ENCODE measurements around the gene CCDC144A. TPM values are rescaled to one million over a fixed set of nuclear protein-coding genes. Genes with fewer than 3 reads are reported as not detected.
"Not testable (repeated sequence)": the region's sequence is repeated elsewhere in the genome, so short reads cannot be mapped to it uniquely, and the experiment has no call there.

The CCDC144A gene
- polyA plus RNA-seq, 3 donors: 1.4 to 6.6 (median 3.9) TPM

DNA sequence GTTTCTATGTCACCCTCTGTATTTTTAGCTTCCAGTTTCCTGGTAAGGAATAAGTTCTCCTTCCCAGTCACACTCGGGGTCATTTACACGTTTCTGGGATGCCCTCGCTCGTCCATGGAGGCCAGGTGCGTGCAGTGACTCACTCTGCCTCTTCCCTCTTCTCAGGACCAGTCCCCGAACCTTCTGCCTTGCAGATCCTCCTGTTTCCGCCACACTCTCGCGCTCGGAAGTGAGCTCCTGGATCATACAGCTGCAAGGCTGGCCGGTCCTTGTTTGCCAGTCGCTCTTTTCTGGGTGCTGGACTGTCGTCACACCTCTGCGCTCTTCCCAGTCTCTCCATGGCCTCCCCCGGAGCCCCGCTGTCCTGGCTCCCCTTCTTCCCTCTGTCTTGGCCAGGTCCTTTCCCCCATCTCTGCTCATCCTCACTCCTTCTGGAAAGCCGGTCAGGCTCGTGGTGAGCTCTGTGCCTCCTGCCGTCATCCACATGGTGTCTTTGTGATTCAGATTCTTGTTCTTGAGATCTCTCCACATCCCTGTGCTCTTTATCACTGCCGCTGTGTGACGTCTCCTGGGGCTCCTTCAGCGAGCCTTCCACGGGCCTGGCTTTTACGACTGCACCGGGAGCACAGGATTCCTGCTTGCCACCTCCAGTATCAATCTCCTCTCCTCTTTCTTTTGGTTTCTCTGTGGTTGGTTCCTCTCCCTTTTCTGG, 55.6 kb downstream of the CCDC144A start:
- not testable (repeated sequence) for DNase-seq (ENCODE audit: extremely low read depth in 1 of 11, low read depth in 9 of 11, low spot score in 4 of 11)

DNA sequence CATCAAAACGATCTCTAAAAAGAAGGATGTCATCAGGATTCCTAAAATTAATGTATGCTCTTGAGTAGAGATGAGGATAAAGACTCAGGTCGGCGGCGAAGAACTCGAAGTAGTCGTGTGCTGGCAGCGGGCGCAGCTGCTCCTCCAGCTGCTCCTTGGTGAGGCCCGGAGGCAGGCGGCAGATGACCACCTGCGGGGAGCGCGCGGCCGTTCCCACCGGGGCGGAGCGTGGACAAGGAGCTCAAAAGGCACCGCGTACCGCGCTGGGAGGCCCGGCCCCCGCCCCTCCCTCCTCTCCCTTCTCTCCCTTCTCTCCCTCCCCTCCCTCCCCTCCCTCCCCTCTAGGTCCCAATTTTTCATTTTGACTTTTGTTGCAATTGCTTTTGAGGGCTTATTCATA, 56.5 kb downstream of the CCDC144A start:
- not testable (repeated sequence) for DNase-seq (ENCODE audit: extremely low read depth in 1 of 11, low read depth in 9 of 11, low spot score in 4 of 11)

DNA sequence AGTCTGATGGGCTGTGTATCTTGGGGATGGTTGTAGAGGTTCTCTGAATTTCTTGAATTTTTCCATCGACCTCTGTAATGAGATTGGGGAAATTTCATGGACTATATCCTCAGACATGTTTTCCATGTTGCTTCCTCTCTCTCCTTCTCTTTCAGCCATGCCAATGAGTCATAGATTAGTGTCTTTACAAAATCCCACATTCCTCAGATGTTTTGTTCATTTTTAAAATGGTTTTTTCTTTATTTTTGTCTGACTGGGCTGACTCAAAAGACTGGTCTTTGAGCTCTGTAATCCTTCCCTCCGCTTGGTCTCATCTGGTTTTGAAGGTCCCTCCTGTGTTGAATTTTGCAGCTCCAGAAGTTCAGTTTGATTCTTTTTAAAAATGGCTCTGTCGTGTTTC, 60.5 kb downstream of the CCDC144A start:
- not testable (repeated sequence) for DNase-seq (ENCODE audit: extremely low read depth in 1 of 11, low read depth in 9 of 11, low spot score in 4 of 11)

DNA sequence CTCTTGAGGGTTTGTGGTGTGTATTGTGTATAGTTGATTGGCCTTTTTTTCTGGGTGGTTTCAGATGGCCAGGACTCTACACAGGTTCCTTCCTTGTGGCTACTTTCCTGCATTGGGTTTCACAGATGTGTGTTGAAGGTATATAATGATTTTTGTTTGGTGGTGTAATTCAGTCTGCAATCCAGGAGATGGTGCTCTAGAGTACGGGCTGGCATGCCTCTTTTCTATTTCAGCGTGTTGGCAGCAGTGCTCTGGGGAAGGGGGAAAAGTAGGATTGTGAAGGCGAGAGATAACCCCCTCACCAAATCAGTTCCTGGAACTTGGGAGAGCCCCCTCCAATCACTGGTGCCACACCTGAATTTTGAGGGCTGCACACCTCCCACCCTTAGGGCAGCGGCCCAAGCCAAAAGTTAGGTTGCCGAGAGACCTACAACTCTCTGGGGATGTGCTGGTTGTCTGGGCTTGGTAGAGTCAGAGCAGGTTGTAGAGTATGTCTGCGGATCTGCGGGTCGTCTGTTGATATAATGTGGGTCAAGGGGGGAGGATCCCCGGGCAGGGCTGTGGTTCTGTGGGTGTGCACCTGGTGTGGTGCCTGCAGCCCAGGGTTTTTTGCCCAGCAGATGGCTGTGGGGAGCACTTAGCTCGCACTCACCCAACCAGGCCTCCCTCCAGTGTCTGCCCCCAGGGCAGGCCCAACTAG, 61.3 kb downstream of the CCDC144A start:
- peak in 1 of 11 donors; percentile 8 for DNase-seq (ENCODE audit: extremely low read depth in 1 of 11, low read depth in 9 of 11, low spot score in 4 of 11)

DNA sequence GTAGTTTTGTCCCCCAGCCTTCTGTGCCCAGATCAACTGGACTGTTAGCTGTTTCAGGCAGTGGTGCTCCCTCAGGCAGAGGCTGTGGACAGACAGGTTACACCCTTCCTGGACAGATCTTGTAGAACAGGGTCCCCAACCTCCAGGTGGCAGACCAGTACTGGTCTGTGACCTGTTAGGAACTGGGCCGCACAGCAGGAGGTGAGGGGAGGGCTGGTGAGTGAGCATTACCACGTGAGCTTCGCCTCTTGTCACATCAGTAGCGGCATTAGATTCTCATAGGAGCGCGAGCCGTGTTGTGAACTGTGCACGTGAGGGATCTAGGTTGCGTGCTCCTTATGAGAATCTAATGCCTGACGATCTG, 61.9 kb downstream of the CCDC144A start:
- not testable (repeated sequence) for DNase-seq (ENCODE audit: extremely low read depth in 1 of 11, low read depth in 9 of 11, low spot score in 4 of 11)

DNA sequence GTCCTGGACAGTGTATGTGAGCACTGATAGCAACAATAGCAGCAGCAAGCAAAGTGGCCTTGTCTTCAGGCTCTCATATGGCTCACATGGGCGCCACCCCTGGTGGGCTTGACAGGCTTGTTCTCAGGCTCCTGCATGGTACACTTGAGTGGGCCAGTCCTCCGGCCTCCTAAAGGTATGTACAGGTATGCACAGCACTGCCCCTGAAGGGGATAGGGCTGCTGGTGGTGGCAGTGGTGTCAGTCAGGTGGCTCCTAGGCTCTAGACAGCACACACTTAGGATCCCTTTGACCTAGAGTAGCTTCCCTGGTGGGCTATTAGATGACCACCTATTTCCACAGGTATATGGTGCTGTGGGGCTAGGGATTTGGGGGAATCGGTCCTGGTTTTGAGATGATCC, 67.5 kb downstream of the CCDC144A start:
- not testable (repeated sequence) for DNase-seq (ENCODE audit: extremely low read depth in 1 of 11, low read depth in 9 of 11, low spot score in 4 of 11)

DNA sequence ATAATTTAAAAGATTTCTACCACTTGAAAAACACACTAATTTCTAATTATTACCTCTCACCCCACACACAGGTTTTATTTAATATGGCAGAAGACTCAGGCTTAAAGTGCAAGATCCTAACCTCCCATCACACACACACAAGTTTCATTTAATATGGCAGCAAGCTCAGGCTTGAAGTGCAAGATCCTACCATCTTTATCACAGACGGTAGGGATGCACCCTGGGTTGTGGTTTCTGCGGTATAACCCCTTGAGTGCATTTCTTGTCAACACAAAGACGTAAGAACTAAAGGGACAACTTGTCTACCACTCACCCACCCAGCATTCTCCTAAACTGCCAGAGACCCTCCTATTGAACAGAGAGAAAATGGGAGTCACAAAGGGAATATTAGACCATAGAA, 68.1 kb downstream of the CCDC144A start:
- DNase-seq (ENCODE audit: extremely low read depth in 1 of 11, low read depth in 9 of 11, low spot score in 4 of 11): not testable (repeated sequence)

DNA sequence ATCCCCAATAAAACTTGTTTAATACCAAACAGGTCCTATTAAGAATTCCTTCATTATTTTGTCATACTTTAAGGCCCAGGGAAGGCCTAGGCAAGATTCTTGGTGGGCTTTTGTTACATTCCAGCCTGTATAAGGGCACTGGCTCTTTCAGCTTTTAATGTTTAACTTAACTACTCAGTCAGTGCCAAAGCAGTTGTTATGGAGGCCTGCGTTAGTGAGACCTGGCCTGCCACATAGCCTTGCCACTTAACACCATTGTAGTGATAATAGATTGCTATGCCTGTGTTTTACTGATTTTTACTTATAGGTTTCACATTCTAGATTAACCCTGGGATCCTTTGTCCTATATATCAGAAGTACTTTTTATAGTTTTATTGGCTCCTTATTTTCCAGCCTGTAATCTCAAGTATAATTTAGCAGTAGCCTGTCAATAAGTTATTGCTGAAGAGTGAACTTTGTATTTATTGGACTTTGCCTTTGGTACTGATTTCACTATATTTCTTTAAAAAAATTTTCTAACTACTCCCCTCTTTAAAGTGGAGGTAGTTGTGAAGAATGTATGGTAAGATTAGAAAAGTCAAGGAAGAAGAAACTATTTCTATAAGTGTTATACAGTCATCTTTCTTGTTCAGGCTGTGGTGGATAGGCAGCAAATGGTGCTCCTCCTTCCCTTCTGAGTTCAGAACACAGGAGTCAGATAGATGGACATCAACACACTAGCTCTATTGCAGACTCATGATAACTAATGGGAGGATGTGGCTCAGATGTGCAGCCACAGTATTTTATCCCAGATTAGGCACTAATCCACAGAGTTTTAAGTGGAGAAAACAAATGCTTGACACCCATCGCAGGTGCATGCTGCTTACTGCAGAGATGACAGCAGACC, 78.5 kb downstream of the CCDC144A start:
- not testable (repeated sequence) for DNase-seq (ENCODE audit: extremely low read depth in 1 of 11, low read depth in 9 of 11, low spot score in 4 of 11)

DNA sequence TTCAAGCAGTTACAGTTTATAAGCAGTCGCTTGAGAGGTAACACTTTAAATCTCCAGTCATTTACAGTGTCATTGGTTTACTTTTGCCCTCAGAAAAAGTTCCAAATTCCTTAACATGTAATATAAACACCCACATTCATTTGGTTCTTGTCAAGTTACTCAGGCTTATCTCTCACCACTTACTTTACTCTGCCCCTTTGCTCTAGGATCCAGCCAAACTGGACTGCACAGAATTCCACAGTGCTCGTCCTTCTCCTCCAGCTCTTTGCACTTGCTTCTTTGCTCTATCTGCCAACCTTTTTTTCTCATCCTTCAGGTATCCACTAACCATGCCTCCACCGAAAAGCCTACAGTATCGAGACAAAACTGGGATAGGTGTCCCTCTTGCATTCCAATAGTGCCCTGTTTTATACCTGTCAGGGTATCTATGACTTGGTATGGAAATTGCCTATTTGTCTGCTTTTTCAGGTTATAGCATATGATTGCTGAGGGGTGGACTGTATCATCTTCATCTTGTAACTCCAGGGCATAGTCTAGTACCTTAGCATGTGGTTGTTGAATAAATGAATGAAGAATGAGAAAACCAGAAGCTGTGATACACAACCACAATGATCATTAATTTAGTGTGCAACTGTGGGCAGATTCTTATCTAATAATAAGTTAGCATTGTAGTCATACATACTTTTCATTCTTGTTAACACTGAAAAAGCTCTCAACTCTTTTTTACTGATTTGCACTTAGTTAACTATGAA, 82.5 kb downstream of the CCDC144A start:
- DNase-seq (ENCODE audit: extremely low read depth in 1 of 11, low read depth in 9 of 11, low spot score in 4 of 11): not testable (repeated sequence)

DNA sequence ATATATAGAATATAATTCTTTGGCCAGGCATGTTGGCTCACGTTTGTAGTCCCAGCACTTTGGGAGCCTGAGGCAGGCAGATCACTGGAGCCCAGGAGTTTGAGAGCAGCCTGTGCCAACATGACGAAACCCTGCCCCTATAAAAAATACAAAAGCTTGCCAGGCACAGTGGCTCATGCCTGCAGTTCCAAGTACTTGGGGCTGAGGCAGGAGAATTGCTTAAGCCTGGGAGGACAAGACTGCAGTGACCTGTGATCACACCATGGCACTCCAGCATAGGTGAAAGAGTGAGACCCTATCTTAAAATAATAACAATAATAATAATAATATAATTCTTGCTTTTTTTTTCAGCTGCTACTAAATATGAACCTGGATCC, 83.1 kb downstream of the CCDC144A start:
- not testable (repeated sequence) for DNase-seq (ENCODE audit: extremely low read depth in 1 of 11, low read depth in 9 of 11, low spot score in 4 of 11)

DNA sequence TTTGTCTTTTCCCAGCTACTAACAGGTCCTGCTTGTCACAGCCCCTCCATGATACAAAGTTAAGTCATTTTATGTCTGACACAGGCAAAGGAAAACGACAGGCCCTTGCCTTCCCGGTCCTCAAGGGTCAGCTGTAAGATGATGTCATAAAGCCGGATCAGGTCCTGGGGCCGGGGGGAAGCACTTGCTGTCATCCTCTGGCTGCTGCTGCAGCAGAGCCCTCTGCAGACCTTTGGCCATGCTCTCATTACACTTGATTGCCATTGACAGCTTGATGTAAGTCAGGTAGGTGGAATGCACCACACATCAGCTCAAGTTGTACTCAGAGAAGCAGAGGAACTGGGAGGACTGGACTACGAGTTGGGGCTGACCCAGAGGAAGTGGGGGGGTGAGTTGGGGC, 97.8 kb downstream of the CCDC144A start:
- not testable (repeated sequence) for DNase-seq (ENCODE audit: extremely low read depth in 1 of 11, low read depth in 9 of 11, low spot score in 4 of 11)

DNA sequence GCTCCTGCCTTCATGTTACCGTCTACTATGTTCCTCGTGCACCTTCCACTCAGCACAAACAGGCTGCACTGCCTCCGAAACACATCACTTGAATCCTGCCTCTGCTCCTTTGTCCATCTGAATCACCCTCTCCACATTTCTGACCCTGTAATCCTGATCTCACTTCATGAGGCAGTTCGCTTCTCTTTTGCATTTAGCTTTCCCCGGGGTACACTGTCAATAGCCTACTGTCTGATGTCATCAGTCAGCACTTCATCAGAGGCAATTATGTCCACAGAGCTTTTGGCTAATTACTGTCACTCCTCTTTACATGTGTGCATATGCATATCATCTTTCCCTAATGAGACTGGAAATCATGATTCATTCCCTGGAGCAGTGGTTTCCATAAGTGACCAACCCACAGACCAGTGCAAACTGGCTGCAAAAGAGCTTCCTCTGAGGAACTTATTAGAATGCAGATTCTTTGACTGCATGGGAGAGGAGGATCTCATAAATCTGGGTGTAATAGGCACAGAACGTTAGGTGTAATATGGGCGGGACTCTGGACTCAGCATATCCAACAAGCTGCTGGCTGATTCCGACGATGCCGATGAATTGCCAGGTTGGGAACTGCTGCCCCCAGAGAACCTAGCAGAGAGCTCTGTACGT, 99.0 kb downstream of the CCDC144A start:
- DNase-seq (ENCODE audit: extremely low read depth in 1 of 11, low read depth in 9 of 11, low spot score in 4 of 11): not testable (repeated sequence)

DNA sequence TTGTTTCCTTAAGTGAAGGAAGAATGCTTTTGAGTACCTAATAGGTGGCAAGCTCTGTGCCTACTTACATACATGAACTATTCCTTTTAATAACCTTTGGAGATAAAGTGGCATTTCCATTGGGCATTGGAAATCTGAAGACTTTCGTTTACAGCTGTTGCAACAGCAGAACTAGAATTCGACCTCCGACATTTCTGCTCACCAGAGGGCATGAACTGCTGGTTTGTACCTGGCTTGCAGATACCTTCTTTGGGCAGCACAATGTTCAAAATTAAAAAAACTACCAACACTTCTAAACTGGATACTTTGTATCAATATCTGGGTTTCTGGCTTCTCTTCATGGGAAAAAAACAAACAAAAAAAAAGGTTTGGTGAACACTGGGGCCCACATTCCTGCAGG, 99.6 kb downstream of the CCDC144A start:
- not testable (repeated sequence) for DNase-seq (ENCODE audit: extremely low read depth in 1 of 11, low read depth in 9 of 11, low spot score in 4 of 11)

DNA sequence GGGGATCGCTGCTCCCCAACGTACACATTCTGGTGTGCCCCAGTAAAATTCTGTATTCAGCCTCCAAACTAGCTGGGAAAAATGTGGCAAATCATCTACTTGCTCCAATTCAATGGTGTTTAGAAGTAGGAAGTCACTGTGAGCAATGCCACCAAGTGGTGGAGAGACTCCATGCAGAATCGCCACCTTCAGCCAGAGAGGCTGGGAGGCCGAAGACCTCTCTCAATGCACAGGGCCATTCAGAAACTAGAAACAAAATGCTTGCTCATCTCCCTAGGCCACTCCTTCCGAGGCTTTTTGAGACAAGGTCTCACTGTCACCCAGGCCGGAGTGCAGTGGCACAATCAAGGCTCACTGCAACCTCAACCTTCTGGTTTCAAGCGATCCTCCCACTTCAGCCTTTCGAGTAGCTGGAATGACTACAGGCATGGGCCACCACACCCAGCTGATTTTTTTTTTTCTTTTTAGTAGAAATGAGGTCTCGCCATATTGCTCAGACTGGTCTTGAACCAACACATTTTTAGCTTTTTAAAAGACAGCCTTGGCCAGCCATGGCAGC, 100.4 kb downstream of the CCDC144A start:
- not testable (repeated sequence) for DNase-seq (ENCODE audit: extremely low read depth in 1 of 11, low read depth in 9 of 11, low spot score in 4 of 11)

DNA sequence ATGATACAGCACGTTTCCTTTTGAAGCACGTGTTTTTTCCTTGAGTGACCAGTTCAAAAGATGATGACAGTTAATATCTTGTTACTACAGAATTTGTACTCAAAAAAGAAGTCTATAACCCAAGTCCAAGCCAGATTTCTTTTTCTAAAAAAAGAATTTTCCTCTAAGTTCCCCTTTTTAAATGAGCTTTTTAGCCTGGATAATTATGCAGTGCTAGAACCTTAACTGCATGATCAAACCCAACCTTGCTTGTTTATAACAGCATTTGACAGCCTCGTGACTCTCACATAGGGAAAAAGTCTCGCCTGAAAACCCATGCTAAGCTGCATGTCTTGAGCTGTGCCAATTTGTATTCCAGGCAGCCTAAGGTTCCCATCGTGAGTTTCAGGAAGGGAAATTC, 104.2 kb downstream of the CCDC144A start:
- DNase-seq (ENCODE audit: extremely low read depth in 1 of 11, low read depth in 9 of 11, low spot score in 4 of 11): not testable (repeated sequence)

DNA sequence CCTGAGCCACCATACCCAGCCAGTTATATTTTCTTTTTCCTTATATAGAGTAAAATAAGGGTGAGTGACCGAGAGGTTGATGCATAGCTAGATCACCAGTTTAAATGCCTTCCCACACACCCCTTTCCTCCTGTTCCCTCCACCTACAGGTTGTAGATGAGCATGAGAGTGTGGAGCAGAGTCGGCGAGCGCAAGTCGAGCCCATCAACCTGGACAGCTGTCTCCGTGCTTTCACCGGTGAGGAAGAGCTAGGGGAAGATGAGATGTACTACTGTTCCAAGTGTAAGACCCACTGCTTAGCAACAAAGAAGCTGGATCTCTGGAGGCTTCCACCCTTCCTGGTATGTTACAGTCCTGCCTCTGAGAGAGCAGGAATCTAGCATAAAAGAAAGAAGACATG, 105.9 kb downstream of the CCDC144A start:
- DNase-seq (ENCODE audit: extremely low read depth in 1 of 11, low read depth in 9 of 11, low spot score in 4 of 11): not testable (repeated sequence)

DNA sequence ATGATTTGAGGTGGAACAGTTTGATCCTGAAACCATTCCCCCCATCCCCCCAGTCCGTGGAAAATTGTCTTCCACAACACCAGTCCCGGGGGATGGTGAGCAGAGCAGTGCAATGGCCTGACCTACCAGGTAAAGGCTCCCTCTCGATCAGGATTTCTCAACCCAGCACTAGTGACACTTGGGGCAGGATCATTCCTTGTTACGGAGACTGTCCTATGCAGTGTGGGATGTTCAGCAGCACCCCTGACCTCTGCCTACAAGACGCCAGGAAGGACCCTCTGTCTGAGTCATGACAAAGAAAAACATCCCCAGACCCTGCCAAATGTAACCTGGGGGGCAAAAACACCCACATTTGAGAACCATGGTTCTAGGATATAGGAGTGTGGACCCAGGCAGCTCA, 114.8 kb downstream of the CCDC144A start:
- not testable (repeated sequence) for DNase-seq (ENCODE audit: extremely low read depth in 1 of 11, low read depth in 9 of 11, low spot score in 4 of 11)

DNA sequence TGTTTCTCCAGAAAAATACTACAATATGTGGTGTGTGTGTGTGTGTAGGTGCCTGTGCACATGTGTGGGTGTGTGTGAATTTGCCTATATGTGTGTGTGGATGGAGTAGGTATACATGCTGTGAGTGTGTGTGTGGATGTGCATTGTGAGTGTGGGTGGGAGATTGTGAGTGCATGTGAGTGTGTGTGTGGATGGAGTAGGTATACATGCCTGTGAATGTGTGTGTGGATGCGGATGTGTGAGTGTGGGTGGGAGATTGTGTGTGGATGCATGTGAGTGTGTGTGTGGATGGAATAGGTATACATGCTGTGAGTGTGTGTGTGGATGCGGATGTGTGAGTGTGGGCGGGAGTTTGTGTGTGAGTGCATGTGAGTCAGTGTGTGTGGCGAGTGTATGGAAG, 116.6 kb downstream of the CCDC144A start:
- not testable (repeated sequence) for DNase-seq (ENCODE audit: extremely low read depth in 1 of 11, low read depth in 9 of 11, low spot score in 4 of 11)
